Muscle of leg (tissue), 11 donors: ENCODE results near the gene DCP1A. TPM values are rescaled to one million over a fixed set of nuclear protein-coding genes. Genes with fewer than 3 reads are reported as not detected.
A peak's percentile ranks its signal among the peaks of the same experiment; 100 is the strongest.

Experiments
- DNase-seq: peaks from one replicate; pipeline ENCODE4 v3.0.0; 2013
- H3K27ac ChIP-seq: one replicate; pipeline ENCODE4 v1.5.1; 2013; ENCODE audit warnings: mild to moderate bottlenecking, low read length, control low read depth
- H3K27me3 ChIP-seq: one replicate; pipeline ENCODE4 v1.6.1; 2013; ENCODE audit warnings: low read length; ENCODE audit not compliant: control insufficient read depth, insufficient read depth
- H3K36me3 ChIP-seq: one replicate; pipeline ENCODE4 v1.6.1; 2013; ENCODE audit warnings: low read length; ENCODE audit not compliant: control insufficient read depth, insufficient read depth
- H3K4me1 ChIP-seq: one replicate; pipeline ENCODE4 v1.6.1; 2013; ENCODE audit warnings: low read length; ENCODE audit not compliant: control insufficient read depth, insufficient read depth
- H3K4me3 ChIP-seq: one replicate; pipeline ENCODE4 v1.5.1; 2013; ENCODE audit warnings: low read length, control low read depth
- H3K9me3 ChIP-seq: replicated peaks from 2 replicates; pipeline ENCODE4 v1.6.1; 2013; ENCODE audit warnings: low read depth, low read length; ENCODE audit not compliant: control insufficient read depth
- WGBS: methylation state at CpG from one replicate; pipeline ENCODE4 v1.1.5; 2013; ENCODE audit warnings: missing lambda C conversion rate; ENCODE audit not compliant: insufficient coverage; 5-methylcytosine and 5-hydroxymethylcytosine counted together
- polyA plus RNA-seq, 8 donors: library from polyadenylated mRNA; unstranded; fragments of 120-200 nt; gene quantifications; one replicate each; pipeline versions ENCODE4 v1.2.1 to v1.2.3, GENCODE V29; 2013; ENCODE audit warnings: inconsistent platforms in 1 of 8, low replicate concordance in 1 of 8; ENCODE audit not compliant: insufficient read length in 8 of 8, insufficient read depth in 1 of 8
- total RNA-seq: library from RNA; stranded (reverse); fragments of 120-200 nt; gene quantifications from one replicate; pipeline ENCODE4 v1.2.4, GENCODE V29; 2013

DCP1A gene
- total and polyA plus RNA-seq, 9 donors = 13.6 to 18.5 (median 16.4) TPM

DNA sequence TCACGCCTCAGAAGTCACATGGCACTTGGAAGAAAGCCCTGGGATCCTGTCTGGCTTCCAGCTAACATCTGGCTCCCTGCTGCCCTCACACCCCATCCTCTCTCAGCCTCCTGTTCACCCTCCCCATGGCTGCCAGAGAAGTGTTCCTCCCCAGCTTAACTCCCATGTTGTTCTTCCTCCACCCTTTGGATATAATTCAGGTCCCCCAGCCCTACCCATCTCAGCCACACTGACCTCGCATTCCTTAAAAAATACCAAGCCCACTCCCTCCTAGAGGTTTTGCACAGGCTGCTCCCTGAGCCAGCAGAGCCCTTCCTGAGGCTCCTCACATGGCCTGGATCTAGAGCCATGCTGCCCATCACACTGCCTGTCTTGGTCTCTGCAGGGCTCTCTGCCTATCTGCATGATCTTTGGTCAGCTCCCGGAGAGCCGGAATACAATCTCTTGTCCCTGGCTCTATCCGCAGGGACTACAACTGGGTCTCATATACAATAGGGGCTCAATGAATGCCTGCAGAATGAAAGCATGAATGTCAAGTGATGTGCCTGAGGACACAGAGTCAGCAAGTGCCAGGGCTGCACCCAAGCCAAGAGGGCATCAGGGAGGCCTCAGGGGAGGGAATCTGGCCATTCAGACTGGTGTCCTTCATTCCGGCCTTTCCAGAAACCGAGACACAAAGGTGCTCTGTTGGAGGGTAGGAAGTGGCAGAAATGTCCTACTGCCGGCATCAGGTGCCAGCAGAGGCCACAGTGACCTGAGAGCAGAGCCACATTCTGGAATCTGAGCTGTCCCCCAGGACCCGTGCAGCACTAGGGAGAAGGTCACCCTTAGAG is 87.7 kb downstream of the DCP1A start:
- Histone ChIP-seq H3K36me3 (no peaks in the 10 kb centered on the region), H3K27ac (no peak overlapping the region), H3K4me1 (peaks cover 10% of the 10 kb centered on the region), H3K27me3 (no peaks in the 10 kb centered on the region), H3K9me3 (no peaks in the 10 kb centered on the region), H3K4me3 (no peak overlapping the region)
- no peak for DNase-seq
- WGBS = 66% methylated on average over 9 of the region's 9 CpGs

DNA sequence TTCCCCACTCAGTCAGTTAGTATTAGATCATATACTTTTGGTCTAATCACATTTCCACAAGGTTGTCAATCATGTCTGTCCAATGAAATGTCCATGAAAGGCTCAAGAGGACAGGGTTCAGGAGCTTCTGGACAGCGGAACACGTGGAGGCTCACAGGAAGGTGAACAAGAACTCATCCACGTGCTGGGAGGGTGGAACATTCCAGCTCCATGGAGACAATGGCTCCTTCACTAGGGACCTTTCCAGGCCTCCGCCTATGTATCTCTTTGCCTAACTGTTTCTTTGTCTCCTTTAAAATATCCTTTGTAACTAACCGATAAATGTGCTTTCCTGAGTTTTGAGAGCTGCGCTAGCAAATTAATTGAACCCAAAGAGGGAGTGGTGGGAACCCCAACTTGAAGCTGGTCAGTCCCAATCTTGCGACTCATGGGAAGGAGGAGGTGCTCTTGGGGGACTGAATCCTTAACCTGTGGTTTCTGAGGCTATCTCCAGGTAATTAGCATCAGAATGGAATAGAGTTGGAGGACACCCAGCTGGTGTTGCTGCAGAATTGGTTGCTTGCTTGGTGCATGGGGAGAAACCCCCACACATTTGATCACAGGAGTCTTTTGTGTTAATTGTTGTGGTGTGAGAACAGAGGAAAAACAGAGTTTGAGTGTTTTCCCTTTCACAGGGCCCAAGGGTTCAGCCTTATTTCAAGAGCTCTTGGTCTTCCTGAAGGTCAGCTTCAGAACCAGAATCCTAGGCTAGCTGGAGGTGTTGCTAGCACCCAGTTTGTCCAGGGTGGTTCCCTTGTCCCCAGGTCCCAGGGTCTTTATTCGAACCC is 88.5 kb downstream of the DCP1A start:
- no peak for DNase-seq
- H3K9me3 ChIP-seq = no peaks in the 10 kb centered on the region
- no peaks in the 10 kb centered on the region for H3K36me3 ChIP-seq
- H3K27me3 ChIP-seq = no peaks in the 10 kb centered on the region
- H3K27ac ChIP-seq = no peak overlapping the region
- peaks cover 16% of the 10 kb centered on the region for H3K4me1 ChIP-seq
- 43% methylated on average over 5 of the region's 8 CpGs for WGBS
- H3K4me3 ChIP-seq = no peak overlapping the region

DNA sequence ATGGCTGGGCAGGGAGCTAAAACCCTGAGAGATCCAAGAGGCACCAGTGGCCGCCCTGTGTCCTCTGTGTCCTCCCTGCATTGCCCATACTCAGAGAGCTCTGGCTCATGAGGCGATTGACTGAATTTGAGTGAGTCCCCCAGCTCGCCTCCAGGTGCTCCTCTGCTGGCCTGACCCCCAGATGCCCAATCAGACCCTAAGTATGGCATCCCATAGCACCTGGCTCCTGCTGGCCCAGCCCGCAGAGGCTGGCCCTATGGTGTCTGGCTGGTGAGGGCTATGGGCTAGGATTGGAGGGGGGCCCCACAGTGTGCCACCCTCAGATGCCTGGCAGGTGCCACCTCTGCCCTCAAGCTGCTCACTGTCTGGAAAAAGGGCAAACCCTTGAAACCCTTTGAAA is 89.9 kb downstream of the DCP1A start:
- Histone ChIP-seq H3K9me3 (no peaks in the 10 kb centered on the region), H3K4me3 (no peak overlapping the region), H3K27ac (no peak overlapping the region), H3K4me1 (peaks cover 16% of the 10 kb centered on the region), H3K27me3 (no peaks in the 10 kb centered on the region), H3K36me3 (no peaks in the 10 kb centered on the region)
- DNase-seq = no peak
- WGBS = 100% methylated on average over 2 of the region's 4 CpGs

DNA sequence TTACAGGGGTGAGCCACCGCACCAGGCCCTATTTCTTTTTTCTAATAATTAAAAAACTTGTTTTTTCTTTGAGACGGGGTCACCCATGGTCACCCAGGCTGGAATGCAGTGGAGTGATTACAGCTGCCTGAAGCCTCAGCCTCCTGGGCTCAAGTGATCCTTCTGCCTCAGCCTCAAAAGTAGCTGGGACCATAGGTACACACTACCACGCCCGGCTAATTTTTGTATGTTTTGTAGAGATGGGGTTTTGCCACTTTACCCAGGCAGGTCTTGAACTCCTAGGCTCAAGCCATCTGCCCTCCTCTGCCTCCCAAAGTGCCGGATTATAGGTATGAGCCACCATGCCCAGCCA is 90.7 kb downstream of the DCP1A start:
- Histone ChIP-seq H3K36me3 (no peaks in the 10 kb centered on the region), H3K27me3 (no peaks in the 10 kb centered on the region), H3K4me3 (no peak overlapping the region), H3K27ac (no peak overlapping the region), H3K4me1 (peaks cover 16% of the 10 kb centered on the region), H3K9me3 (no peaks in the 10 kb centered on the region)
- DNase-seq = no peak
- 80% methylated on average over 2 of the region's 5 CpGs for WGBS

DNA sequence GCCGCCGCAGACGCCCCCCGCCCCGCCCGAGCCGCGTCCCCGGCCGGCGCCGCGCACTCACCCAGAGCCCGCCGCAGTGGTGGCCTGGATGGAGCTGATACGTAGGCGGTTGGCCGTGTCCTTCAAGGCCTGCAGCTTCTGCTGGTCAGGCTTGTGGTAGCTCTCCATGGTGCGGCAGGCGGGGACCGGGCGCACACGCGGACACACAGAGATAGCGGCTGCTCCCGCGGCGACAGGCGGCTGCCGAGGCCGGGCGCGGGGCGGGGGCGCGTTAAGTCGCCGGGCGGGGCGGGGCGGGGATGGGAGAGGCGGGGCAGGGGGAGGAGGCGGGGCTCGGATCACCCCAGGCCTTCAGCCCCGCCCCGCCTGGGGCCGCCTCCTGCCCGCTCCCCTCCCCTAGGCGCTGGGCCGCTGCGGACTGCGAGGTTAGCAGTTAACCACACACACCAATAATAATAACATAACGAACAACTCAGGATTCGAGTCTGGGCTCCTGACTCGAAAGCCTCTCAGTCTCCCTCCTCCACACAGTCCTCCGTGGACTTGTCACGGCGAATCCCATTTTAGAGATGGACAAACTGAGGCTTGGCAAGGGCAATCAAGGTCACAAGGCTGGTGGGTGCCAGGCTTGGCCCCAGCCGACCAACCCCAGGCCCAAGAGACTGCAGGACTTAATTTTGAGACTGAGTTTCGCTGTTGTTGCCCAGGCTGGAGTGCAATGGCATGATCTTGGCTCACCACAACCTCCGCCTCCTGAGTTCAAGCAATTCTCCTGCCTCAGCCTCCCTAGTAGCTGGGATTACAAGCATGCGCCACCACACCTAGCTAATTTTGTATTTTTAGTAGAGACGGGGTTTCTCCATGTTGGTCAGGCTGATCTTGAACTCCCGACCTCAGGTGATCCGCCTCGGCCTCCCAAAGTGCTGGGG is 91.3 kb downstream of the DCP1A start, which contains the start of gene TKT:
TKT (minus strand) TSS at position 248 of the 929 bp plus-strand sequence; CDS start at position 168, 80 bp downstream.
- Histone ChIP-seq H3K4me3 (peak within 1 kb of the TSS; percentile 72), H3K36me3 (no peaks in the 10 kb centered on the region), H3K27me3 (no peaks in the 10 kb centered on the region), H3K4me1 (peaks cover 16% of the 10 kb centered on the region), H3K27ac (peak within 1 kb of the TSS; percentile 35), H3K9me3 (no peaks in the 10 kb centered on the region)
- 7% methylated on average over 32 of the region's 66 CpGs for WGBS
- peak; percentile 92 for DNase-seq

DNA sequence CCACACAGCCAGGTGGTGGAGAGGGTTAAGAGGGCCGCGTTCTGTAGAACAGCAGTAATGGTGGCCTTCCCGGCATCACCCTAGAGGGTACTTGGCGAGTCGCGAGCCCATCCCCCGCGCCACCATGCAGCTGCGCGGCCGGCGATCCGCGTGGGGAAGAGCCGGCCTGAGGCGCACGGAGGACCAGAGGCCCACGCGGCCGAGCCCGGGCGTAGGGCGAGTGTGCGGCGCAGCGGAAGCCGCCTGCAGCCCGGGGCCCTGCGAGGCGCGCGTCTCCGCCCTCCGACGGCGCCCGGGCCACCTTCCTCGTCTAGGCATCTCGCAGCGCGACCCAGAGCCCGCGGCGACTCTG is 91.9 kb downstream of the DCP1A start:
- Histone ChIP-seq H3K36me3 (no peaks in the 10 kb centered on the region), H3K27me3 (no peaks in the 10 kb centered on the region), H3K4me1 (peaks cover 16% of the 10 kb centered on the region), H3K27ac (peak overlapping the region; percentile 15), H3K9me3 (no peaks in the 10 kb centered on the region), H3K4me3 (peak overlapping the region; percentile 72)
- DNase-seq = peak; percentile 48
- WGBS = 0% methylated on average over 41 of the region's 44 CpGs

DNA sequence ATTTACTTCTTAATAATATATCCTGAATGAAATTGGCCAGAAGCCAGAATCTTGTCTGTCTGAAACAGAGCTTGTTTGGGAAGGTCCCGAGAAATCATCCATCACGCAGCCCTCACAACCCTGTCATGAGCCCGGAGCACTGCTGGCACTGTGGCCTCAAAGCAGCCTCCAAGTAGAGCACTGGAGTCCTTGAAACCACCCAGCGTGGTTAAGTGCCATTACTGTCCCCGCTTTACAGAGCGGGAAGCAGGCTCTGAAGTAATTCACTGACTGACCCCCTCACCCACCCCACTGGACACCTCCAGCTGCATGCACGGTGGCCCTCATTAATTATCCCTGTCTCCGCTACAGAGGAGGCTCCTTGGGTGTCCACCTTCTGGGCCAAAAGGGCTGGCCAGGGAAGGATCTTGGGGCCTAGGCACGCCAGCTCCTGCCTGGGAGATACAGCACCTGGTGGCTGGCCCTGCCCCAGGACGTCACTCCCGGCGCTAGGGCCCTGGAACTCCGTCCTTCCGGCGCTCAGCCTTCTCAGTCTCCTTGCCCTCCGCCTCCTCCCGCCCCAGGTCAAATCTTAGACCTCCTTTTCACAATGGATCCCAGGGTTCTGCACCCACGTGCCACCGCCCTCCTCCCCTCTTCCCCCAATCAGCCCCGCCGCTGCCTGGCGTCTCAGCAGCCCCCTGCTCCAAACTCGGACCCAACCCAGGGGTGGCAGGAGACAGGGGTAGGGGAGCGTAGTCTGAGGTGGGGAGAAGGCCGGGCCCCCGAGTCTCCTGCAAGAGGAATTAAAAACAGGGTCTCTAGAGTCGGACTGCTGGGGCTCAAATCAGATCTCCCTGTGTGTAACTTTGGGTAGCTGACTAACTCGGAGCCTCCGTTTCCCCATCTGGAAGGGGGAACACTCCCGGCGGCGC is 92.6 kb downstream of the DCP1A start:
- Histone ChIP-seq H3K4me1 (peaks cover 16% of the 10 kb centered on the region), H3K9me3 (no peaks in the 10 kb centered on the region), H3K27ac (peak overlapping the region; percentile 15), H3K4me3 (peak overlapping the region; percentile 72), H3K36me3 (no peaks in the 10 kb centered on the region), H3K27me3 (no peaks in the 10 kb centered on the region)
- WGBS = 5% methylated on average over 26 of the region's 32 CpGs
- peak; percentile 69 for DNase-seq

DNA sequence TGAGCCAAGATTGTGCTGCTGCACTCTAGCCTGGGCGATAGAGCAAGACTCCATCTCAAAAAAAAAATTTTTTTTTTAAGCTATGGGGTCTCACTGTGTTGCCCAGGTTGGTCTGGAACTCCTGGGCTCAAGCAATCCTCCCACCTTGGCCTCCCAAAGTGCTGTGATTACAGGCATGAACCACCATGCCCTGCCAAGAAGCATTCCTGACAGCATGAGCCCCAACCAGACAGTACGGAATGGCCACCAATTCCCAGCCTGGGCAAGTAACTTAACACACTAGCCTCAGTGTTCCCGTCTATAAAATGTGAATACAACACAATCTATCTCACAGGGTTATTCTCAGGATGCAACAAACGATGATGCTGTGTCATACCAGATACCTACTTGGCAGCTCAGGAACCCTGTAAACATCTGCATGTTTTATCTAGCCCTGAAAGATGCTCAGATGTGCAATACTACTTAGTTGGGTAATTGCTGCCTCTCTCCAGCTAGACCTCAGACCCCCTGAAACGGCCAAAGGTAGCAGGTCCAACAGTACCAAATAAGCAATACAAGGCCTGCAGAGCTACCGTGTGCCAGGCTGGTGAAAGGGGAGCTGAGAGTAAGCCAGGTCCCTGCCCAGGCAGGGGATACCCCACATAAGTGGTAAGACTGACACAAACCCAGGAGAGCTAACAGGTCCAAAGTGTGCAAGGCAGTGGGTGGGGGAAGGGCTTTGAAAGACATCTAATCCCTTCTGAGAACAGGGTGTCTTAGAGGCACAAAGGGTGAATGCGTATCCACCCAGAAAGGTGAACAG is 93.4 kb downstream of the DCP1A start:
- Histone ChIP-seq H3K9me3 (no peaks in the 10 kb centered on the region), H3K27ac (no peak overlapping the region), H3K4me3 (peak overlapping the region; percentile 72), H3K4me1 (peaks cover 20% of the 10 kb centered on the region), H3K27me3 (no peaks in the 10 kb centered on the region), H3K36me3 (no peaks in the 10 kb centered on the region)
- WGBS = 88% methylated on average over 3 of the region's 7 CpGs
- DNase-seq = no peak
